Measurements from ENCODE around the gene LUZP2.
"Not testable (repeated sequence)": the region's sequence is repeated elsewhere in the genome, so short reads cannot be mapped to it uniquely, and the experiment has no call there.

LUZP2 gene

DNA sequence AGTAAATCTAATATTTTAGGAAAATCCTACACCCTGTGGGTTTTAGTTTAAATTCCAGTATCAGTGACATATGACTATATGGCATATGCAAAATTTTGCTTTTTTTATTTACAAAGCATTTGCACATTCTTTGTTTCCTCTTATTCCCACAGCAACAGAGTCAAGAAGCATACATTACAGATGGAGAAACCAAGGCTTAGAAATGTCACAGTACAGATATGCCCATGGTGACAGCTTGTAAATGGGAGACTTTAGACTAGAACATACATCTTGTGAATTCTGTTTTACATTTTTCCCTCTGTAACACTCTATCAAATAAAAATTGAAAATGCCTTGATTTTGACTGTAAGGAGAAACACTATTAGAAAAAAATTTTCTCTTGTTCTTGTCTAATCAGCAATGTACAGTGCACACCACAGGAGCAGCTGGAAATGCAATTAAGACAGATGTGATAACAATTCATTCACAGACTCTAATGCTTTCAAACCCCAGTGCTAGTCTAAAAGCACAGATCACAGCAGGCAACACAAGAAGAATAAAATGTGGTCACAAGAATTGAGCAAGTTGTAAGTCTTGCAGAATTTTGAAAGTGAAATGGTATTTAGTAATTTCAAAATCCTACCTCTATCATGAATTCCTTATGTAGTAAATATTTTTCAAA, 375.9 kb downstream of the LUZP2 start:
- H3K4me3 Mint-ChIP-seq, result no peak overlapping the region
- no peaks in the 10 kb centered on the region for H3K27me3 Mint-ChIP-seq (ENCODE audit: low read depth)
- peaks cover 17% of the 10 kb centered on the region for H3K9me3 Mint-ChIP-seq
- H3K36me3 Mint-ChIP-seq (ENCODE audit: low read depth), result no peaks in the 10 kb centered on the region
- no peaks in the 10 kb centered on the region for H3K4me1 Mint-ChIP-seq (ENCODE audit: low read depth)
- H3K27ac Mint-ChIP-seq, result no peak overlapping the region

DNA sequence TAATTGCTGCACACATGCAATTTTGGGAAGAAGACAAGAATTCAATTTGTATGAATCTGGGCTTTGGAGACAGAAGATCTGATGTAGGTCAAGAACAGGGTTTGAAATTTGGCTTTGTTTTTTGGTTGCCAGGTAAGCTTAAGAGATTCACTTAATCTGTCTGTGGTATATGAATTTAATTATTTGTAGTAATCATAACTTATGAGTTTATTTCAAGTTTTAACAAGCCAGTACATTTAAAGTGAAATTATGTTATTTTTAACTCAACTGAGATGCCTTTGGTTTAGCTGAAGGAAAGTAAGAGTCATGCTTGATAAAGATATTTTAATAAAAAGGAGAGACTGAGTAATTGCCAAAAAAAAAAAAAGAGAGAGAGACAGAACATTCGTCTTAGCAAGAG, 384.1 kb downstream of the LUZP2 start:
- no peaks in the 10 kb centered on the region for H3K36me3 Mint-ChIP-seq (ENCODE audit: low read depth)
- no peak overlapping the region for H3K4me3 Mint-ChIP-seq
- no peaks in the 10 kb centered on the region for H3K4me1 Mint-ChIP-seq (ENCODE audit: low read depth)
- H3K27ac Mint-ChIP-seq, result no peak overlapping the region
- H3K9me3 Mint-ChIP-seq, result peaks cover 21% of the 10 kb centered on the region
- no peaks in the 10 kb centered on the region for H3K27me3 Mint-ChIP-seq (ENCODE audit: low read depth)

DNA sequence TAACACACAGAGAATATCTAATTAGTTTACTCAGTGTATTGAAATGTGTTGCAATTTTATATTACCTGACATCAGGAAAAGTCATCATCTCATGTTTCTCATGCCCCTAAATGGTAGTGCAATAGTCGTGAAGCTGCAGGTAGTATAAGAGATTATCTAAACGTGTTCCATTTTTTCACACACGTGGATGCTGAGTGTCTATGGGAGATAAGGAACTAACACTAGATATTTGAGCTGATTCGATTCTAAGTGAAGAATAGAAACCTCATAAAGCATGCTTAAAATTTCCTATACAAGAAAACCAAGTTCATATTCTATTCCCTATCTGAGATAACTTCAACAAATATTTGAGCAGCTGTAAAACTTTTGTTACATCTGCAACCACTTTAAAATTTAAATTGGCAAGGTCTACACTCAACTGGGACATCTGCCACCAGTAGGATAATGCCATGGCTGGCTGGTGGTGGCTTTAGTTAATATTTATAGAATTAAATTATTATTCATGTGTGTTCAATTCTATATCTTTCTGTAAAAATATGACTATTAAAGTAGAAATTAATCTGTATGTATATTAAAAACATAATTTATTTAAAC, 388.8 kb downstream of the LUZP2 start:
- H3K4me1 Mint-ChIP-seq (ENCODE audit: low read depth), result no peaks in the 10 kb centered on the region
- H3K9me3 Mint-ChIP-seq, result peaks cover 5% of the 10 kb centered on the region
- H3K4me3 Mint-ChIP-seq, result no peak overlapping the region
- H3K27me3 Mint-ChIP-seq (ENCODE audit: low read depth), result no peaks in the 10 kb centered on the region
- H3K27ac Mint-ChIP-seq, result no peak overlapping the region
- no peaks in the 10 kb centered on the region for H3K36me3 Mint-ChIP-seq (ENCODE audit: low read depth)

DNA sequence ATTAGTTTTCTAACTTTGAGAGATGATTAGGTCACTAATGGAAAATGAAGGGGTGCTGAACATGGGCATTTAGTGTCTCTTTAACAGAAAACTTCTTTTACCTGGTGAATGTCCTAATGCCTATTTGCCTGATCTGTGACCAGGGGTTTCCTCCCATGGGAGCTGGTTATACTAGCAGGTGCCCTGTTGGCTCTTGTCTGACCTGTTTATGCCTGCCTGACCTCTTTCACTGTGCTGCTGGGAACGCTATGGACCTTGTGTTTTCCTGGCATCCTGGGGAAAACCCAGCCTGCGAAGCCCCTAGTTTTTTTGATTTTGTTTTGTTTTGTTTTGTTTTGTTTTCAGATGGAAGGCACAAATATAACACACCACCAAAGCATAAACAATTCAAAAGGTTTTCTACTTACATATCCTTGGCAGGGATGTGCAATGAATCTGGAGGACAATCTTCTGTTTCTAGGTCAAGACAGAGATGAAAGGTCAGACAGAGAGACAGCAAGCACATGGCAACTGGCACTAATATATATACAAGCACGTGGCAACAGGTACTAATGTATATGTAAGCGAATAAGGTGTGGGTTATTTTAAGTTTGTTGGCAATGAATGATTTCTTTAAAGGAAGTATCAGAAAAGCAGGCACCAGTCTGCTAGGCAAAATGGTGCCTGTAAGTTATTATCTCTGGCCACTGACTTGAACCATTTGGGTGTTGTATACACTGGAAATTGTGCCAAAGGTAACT, 390.2 kb downstream of the LUZP2 start:
- no peaks in the 10 kb centered on the region for H3K36me3 Mint-ChIP-seq (ENCODE audit: low read depth)
- peaks cover 5% of the 10 kb centered on the region for H3K9me3 Mint-ChIP-seq
- H3K4me3 Mint-ChIP-seq, result no peak overlapping the region
- H3K27ac Mint-ChIP-seq, result no peak overlapping the region
- H3K4me1 Mint-ChIP-seq (ENCODE audit: low read depth), result no peaks in the 10 kb centered on the region
- no peaks in the 10 kb centered on the region for H3K27me3 Mint-ChIP-seq (ENCODE audit: low read depth)

DNA sequence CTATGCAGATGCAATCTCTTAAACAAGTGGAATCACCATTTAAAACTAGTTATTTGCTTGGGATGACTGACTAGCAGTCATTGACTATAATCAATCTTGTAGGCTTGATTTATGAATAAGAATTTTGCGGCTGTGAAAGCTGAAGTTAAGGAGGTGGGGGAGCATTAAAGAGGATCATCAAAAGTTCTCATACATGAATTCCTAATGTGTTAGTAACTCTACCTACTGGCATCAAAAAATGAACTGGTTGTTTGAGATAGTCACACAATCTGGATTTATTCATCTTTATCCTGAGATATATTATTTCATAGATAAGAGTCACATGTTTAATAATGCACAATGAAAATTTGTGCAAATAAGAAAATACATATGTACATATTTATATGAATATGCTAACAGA, 393.6 kb downstream of the LUZP2 start:
- no peaks in the 10 kb centered on the region for H3K36me3 Mint-ChIP-seq (ENCODE audit: low read depth)
- H3K27me3 Mint-ChIP-seq (ENCODE audit: low read depth), result no peaks in the 10 kb centered on the region
- no peaks in the 10 kb centered on the region for H3K4me1 Mint-ChIP-seq (ENCODE audit: low read depth)
- H3K4me3 Mint-ChIP-seq, result no peak overlapping the region
- peaks cover 7% of the 10 kb centered on the region for H3K9me3 Mint-ChIP-seq
- no peak overlapping the region for H3K27ac Mint-ChIP-seq

DNA sequence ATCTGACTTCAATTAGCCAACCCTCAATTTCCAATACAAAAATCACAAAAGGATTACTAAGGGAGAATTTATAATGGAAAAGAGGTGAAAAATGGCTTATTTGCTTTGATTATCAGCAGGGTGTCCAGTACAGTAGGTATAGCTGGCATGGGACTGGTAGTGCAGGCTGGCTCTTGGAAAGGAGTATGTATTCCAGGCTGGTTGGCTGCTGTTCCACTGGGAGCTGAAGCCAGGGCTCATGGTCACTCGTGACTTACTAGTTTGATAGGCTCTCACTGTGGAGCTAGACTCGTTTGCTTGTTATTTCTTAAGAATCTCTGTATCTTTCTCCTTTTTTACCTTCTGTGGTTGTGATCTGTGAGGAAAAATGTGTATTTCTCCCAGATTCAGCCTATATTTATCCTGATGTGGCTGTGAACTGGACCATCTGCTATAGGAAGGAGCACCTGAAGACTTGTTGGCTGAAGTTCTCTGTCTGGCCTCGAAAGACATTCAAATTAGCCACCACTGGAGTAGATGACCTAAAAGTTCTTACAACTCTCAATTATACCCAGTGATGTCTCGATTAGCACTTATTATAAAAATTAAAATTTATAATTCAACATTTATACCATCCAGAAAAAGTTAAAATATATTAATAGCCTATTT, 395.1 kb downstream of the LUZP2 start:
- not testable (repeated sequence) for H3K27ac Mint-ChIP-seq; H3K4me3 Mint-ChIP-seq; H3K4me1 Mint-ChIP-seq (ENCODE audit: low read depth); H3K27me3 Mint-ChIP-seq (ENCODE audit: low read depth); H3K36me3 Mint-ChIP-seq (ENCODE audit: low read depth)
- peaks cover 12% of the 10 kb centered on the region for H3K9me3 Mint-ChIP-seq

DNA sequence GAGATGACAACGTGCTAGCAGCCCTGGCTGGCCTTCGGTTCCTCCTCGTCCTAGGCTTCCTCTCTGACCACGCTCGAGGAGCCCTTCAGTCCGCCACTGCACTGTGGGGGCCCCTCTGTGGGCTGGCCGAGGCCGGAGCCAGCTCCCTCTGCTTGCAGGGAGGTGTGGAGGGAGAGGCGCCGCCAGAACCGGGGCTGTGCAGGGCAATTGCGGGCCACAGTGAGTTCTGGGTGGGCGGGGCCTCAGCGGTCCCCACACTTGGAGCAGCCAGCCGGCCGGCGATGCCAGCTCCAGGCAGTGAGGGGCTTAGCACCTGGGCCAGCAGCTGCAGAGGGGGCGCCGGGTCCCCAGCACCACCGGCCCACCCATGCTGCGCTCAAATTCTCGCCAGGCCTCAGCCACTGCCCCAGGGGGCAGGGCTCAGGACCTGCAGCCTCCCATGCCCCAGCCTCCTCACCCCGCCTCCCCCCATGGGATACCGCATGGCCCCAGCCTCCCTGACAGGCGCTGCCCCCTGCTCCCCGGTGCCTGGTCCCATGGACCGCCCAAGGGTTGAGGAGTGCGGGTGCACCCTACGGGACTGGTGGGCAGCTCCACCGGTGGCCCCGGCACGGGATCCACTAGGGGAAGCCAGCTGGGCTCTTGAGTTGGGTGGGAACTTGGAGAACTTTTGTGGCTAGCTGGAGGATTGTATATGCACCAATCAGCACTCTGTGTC, 399.4 kb downstream of the LUZP2 start:
- no peaks in the 10 kb centered on the region for H3K4me1 Mint-ChIP-seq (ENCODE audit: low read depth)
- H3K4me3 Mint-ChIP-seq, result no peak overlapping the region
- H3K36me3 Mint-ChIP-seq (ENCODE audit: low read depth), result no peaks in the 10 kb centered on the region
- H3K27me3 Mint-ChIP-seq (ENCODE audit: low read depth), result no peaks in the 10 kb centered on the region
- H3K27ac Mint-ChIP-seq, result no peak overlapping the region
- peaks cover 12% of the 10 kb centered on the region for H3K9me3 Mint-ChIP-seq

DNA sequence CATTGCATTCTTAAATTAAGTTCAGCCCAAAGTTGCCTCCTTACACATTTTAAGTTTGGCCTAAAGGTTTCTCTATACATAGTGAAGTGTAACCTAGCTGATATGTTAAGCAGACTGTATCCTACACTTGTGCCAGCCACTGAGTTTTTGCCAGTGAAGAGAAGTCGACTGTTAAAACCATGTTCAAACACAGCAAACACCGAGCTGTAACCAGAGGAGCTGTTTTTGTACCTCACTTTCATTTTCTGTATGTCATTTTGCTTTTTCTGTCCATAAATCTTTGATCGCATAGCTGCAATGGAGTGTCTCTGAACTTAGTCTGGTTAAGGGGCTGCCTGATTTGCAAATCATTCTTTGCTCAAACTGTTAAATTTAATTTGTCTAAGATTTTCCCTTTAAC, 403.7 kb downstream of the LUZP2 start:
- Mint-ChIP-seq H3K36me3 (ENCODE audit: low read depth) (no peaks in the 10 kb centered on the region), H3K27ac (no peak overlapping the region), H3K4me1 (ENCODE audit: low read depth) (no peaks in the 10 kb centered on the region), H3K27me3 (ENCODE audit: low read depth) (no peaks in the 10 kb centered on the region), H3K4me3 (no peak overlapping the region), H3K9me3 (peaks cover 8% of the 10 kb centered on the region)

DNA sequence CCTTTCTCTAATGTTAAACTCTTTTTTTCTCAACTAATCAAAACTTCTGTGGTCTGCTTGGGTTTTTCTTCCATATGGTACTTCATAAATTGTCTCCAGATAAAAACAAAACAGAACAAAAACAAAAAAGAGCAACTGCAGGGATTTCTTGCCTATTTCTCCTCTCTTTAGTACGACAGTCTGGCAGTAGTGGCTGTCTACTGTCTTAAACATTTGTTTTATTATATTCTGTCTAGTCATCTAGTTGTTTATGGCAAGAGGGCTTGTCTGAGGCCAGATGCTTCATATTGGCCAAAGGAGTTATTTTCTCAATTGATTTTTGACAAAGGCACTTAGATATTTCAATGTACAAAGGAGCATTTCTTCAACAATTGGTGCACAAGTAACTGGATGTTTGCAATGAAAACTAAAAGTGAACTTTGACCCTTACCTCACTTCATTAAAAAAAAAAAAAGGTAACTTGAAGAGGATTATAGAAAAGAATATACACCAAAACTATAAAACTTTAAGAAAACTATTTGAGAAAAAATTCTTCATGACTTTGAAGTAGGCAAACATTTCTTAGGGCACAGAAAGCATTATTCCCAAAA, 404.2 kb downstream of the LUZP2 start:
- H3K9me3 Mint-ChIP-seq, result peaks cover 4% of the 10 kb centered on the region
- H3K4me1 Mint-ChIP-seq (ENCODE audit: low read depth), result no peaks in the 10 kb centered on the region
- H3K27me3 Mint-ChIP-seq (ENCODE audit: low read depth), result no peaks in the 10 kb centered on the region
- no peak overlapping the region for H3K27ac Mint-ChIP-seq
- no peak overlapping the region for H3K4me3 Mint-ChIP-seq
- no peaks in the 10 kb centered on the region for H3K36me3 Mint-ChIP-seq (ENCODE audit: low read depth)

DNA sequence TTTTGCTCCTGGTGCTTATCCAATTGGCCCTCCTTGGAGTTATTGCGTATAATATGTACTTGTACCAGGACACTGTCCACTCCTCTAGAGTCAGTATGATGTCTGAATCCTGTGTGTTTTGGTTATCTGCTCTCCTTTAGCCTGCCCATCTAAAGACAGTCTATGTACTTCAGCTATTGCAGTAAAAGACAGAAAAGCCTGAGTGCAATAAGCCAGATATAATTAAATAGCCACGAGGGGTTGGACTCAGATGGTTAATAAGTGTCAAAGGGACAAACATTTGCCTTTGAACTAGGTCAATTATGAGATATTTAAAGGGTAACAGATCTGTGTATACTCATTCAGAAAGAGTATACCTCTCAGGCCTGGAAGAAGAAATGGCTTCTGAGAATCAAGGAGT, 406.7 kb downstream of the LUZP2 start:
- H3K27ac Mint-ChIP-seq, result no peak overlapping the region
- H3K4me1 Mint-ChIP-seq (ENCODE audit: low read depth), result no peaks in the 10 kb centered on the region
- H3K36me3 Mint-ChIP-seq (ENCODE audit: low read depth), result no peaks in the 10 kb centered on the region
- H3K9me3 Mint-ChIP-seq, result peaks cover 4% of the 10 kb centered on the region
- H3K4me3 Mint-ChIP-seq, result no peak overlapping the region
- H3K27me3 Mint-ChIP-seq (ENCODE audit: low read depth), result no peaks in the 10 kb centered on the region

DNA sequence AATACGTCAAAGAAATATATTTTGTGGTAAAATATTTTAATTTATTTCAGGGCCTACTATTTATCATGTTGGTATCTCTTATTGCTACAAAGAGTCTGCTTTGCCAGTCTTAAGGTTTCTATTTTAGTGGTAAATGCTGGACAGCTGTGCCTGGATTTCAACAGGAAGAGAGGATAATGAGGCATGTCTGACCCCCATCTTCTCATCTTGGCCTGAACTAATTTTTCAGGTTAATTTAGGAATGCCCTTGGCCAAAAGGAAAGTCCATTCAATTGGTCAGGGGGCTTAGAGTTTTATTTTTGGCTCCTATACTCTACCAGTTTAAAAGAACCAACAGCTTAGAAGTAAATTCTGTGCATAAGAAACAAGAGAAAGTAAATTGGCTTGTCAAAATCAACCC, 428.2 kb downstream of the LUZP2 start:
- peaks cover 12% of the 10 kb centered on the region for H3K9me3 Mint-ChIP-seq
- H3K27me3 Mint-ChIP-seq (ENCODE audit: low read depth), result no peaks in the 10 kb centered on the region
- no peaks in the 10 kb centered on the region for H3K4me1 Mint-ChIP-seq (ENCODE audit: low read depth)
- H3K36me3 Mint-ChIP-seq (ENCODE audit: low read depth), result no peaks in the 10 kb centered on the region
- H3K27ac Mint-ChIP-seq, result no peak overlapping the region
- H3K4me3 Mint-ChIP-seq, result no peak overlapping the region

DNA sequence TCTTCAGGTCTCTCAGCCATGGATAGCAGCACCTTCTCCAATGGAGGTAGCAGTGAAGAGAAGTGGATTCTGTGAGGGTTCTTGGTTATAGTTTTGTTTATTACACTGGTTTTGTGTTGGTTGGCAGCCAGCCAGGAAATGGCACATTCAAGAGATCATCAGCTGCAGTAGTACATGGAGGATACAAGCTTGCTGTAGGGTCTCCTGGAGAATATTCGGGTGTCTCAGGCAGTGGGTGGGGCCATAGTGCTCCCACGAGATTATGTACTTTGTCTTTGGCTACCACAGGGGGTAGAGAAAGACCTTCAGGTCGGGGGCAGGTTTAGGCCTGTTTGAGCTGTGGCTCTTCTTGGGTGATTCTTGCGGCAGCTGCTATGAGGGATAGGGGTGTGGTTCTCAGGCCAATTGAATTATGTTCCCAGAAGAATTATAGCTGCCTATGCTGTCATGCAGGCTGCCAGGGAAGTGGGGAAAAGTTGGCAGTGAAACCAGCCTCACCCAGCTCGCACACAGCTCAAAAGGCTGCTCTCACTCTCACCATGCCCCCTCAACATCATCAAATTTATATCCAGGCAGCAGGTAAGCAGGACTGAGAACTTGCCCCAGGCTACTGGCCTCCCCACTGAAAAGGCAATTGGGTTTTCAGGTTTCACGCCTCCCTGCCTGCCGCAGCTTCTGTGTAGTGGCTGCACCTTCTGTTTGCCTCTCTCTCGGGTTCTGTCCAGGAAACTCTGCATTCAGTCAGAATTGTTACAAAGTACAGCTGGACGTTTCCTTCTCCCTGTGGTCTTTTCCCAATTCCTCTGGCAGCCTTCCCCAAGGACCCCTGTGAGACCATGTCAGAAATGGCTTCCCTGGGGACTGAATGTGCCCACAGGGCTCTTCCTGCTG, 435.5 kb downstream of the LUZP2 start:
- no peak overlapping the region for H3K4me3 Mint-ChIP-seq
- H3K27ac Mint-ChIP-seq, result no peak overlapping the region
- H3K9me3 Mint-ChIP-seq, result peaks cover 12% of the 10 kb centered on the region
- H3K4me1 Mint-ChIP-seq (ENCODE audit: low read depth), result no peaks in the 10 kb centered on the region
- H3K36me3 Mint-ChIP-seq (ENCODE audit: low read depth), result no peaks in the 10 kb centered on the region
- no peaks in the 10 kb centered on the region for H3K27me3 Mint-ChIP-seq (ENCODE audit: low read depth)

DNA sequence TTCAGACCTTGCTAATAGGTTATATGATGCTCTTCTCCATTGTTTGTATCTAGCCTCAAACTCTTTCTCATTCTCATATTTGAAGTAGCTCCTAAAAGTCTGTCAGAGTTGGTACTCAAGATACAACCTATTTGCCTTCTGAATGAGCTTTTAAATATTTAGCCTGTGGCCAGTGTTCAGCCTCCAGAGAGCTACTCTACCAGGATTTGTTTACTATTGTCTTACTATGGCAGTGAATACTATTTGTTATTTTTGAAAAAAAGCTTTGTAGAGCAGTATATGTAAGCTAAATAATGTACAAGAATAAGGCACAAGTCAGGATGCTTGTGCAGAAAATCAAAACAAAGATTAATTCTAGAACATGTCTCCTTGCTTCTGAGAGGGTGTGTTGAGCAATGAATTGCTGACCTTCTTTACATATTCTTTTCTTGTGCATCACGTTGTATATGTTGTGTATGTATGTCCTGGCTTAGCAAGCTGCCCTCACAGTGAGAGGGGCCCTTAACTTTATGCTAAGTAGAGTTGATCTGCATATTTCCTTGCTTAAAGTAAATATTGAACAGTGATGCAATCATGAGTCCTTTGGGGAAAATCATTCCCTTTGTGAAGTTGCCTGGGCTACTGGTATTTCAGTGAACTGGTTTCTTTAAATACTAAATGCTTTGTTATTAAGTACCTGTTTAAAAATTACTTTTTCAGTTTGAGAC, 438.0 kb downstream of the LUZP2 start:
- H3K4me3 Mint-ChIP-seq, result no peak overlapping the region
- H3K36me3 Mint-ChIP-seq (ENCODE audit: low read depth), result no peaks in the 10 kb centered on the region
- no peaks in the 10 kb centered on the region for H3K27me3 Mint-ChIP-seq (ENCODE audit: low read depth)
- H3K27ac Mint-ChIP-seq, result no peak overlapping the region
- H3K4me1 Mint-ChIP-seq (ENCODE audit: low read depth), result no peaks in the 10 kb centered on the region
- peaks cover 14% of the 10 kb centered on the region for H3K9me3 Mint-ChIP-seq
